Heart left ventricle (tissue), 13 donors: ENCODE results near the gene TNRC6B.
"Not testable (repeated sequence)": the region's sequence is repeated elsewhere in the genome, so short reads cannot be mapped to it uniquely, and the experiment has no call there.

ENCODE experiments used
- POLR2A ChIP-seq, 2 donors: fragments of 450-650 bp; IDR thresholded peaks; one replicate each; pipeline ENCODE4 v1.6.1; 2017; ENCODE audit warnings: antibody characterized with exemption in 2 of 2, mild to moderate bottlenecking in 2 of 2, moderate library complexity in 2 of 2
- TF ChIP-seq, protein P1 (sequence below), 12 donors: fragments of 200-600 bp; sonication (generic) in 4 of 12; IDR thresholded peaks; one replicate each; pipeline versions ENCODE4 v1.5.0 to v1.8.0; 2018 to 2022; ENCODE audit warnings: antibody characterized with exemption in 12 of 12, mild to moderate bottlenecking in 5 of 12
- donor health status: ischemic (EF 13 %, LVEDD 7.1; RV severe dilation, severe dysfunction).
- donor health status: DM: no; HTN: yes; CAD: no.
- donor health status: DM: no; HTN: no; CAD: no.
- donor health status: ischemic (EF 25% LVEDD 6.9; RV normal size, moderate dysfunction).
- donor health status: ischemic (EF 25% LVEDD 5.7; RV mildly dilated, moderate dysfunction).
- donor health status: ischemic (EF 35%, LVEDD 5.7; RV mildly dilated, moderate dysfunction).
- donor health status: nonischemic (EF 11% LVEDD 7.7; RV severe dilation, severe dysfunction).
- donor health status: DM: yes; HTN: yes; CAD: no.
- donor health status: PGD.
- donor health status: ischemic (EF 29% LVEDD 5.4; RV normal size, mild dysfunction).
- donor health status: nonischemic (EF 23%, LVEDD 6.1; RV moderate dilation, normal function).

DNA sequence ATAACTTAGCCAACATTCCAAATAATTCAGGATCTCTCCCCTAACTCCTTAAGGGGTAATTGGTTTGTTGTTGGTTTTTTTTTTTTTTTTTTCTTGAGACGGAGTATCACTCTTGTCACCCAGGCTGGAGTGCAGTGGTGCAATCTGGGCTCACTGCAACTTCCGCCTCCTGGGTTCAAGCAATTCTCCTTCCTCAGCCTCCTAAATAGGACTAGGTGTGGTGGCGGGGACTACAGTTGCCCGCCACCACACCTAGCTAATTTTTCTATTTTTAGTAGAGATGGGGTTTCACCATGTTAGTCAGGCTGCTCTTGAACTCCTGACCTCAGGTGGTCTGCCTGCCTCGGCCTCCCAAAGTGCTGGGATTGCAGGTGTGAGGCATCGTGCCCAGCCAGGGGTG is 21.0 kb upstream of the TNRC6B start:
- TF ChIP-seq, protein P1, sequence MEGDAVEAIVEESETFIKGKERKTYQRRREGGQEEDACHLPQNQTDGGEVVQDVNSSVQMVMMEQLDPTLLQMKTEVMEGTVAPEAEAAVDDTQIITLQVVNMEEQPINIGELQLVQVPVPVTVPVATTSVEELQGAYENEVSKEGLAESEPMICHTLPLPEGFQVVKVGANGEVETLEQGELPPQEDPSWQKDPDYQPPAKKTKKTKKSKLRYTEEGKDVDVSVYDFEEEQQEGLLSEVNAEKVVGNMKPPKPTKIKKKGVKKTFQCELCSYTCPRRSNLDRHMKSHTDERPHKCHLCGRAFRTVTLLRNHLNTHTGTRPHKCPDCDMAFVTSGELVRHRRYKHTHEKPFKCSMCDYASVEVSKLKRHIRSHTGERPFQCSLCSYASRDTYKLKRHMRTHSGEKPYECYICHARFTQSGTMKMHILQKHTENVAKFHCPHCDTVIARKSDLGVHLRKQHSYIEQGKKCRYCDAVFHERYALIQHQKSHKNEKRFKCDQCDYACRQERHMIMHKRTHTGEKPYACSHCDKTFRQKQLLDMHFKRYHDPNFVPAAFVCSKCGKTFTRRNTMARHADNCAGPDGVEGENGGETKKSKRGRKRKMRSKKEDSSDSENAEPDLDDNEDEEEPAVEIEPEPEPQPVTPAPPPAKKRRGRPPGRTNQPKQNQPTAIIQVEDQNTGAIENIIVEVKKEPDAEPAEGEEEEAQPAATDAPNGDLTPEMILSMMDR (IDR thresholded peaks at IDR 0.05) = not testable (repeated sequence)
- TF ChIP-seq POLR2A (IDR thresholded peaks at IDR 0.05) = not testable (repeated sequence)
